Esophagus muscularis mucosa (tissue), 4 donors: ENCODE data around the gene MAML3. TPM values are rescaled to one million over a fixed set of nuclear protein-coding genes. Genes with fewer than 3 reads are reported as not detected.

Experiments
- DNase-seq: peaks from one replicate; pipeline ENCODE4 v3.0.0-alpha.2; 2017; ENCODE audit errors: extremely low spot score
- H3K27ac ChIP-seq, 4 donors: fragments of 200-600 bp; sonication (generic); replicated peaks in 1 of 4; 1 replicate in 3 of 4; 2 replicates in 1 of 4; pipeline ENCODE4 v1.5.1; 2016 to 2019; ENCODE audit warnings: mild to moderate bottlenecking in 1 of 4
- H3K27me3 ChIP-seq, 4 donors: fragments of 200-600 bp; sonication (generic); one replicate each; pipeline versions ENCODE4 v1.5.1 to v1.6.0; 2016 to 2019
- H3K36me3 ChIP-seq, 4 donors: fragments of 200-600 bp; sonication (generic); one replicate each; pipeline ENCODE4 v1.5.1; 2016 to 2019
- H3K4me1 ChIP-seq, 4 donors: fragments of 200-600 bp; sonication (generic); one replicate each; pipeline ENCODE4 v1.5.1; 2016 to 2019
- H3K4me3 ChIP-seq, 4 donors: fragments of 200-600 bp; sonication (generic); 1 replicate in 2 of 4; 2 replicates in 2 of 4; pipeline ENCODE4 v1.5.1; 2016 to 2019; ENCODE audit warnings: mild to moderate bottlenecking in 4 of 4, moderate library complexity in 1 of 4
- H3K9me3 ChIP-seq, 4 donors: fragments of 200-600 bp; sonication (generic); 1 replicate in 3 of 4; 2 replicates in 1 of 4; pipeline ENCODE4 v1.5.1; 2016 to 2019
- CTCF ChIP-seq, 3 experiments: fragments of 200-600 bp in 2 of 3; fragments of 450-650 bp in 1 of 3; sonication (generic) in 2 of 3; IDR thresholded peaks; one replicate each; pipeline ENCODE4 v1.5.1; 2017 to 2019; ENCODE audit warnings: antibody characterized with exemption in 3 of 3, mild to moderate bottlenecking in 2 of 3, moderate library complexity in 1 of 3
- EP300 ChIP-seq: sonication (generic); formaldehyde crosslinking; IDR thresholded peaks from one replicate; pipeline ENCODE4 v1.6.1; 2017; ENCODE audit warnings: antibody characterized with exemption
- POLR2A ChIP-seq: fragments of 450-650 bp; IDR thresholded peaks from one replicate; pipeline ENCODE4 v1.6.1; 2017; ENCODE audit warnings: antibody characterized with exemption, moderate library complexity, mild to moderate bottlenecking, low read depth
- POLR2AphosphoS5 ChIP-seq, 2 donors: sonication (generic); formaldehyde crosslinking; IDR thresholded peaks; one replicate each; pipeline ENCODE4 v1.6.1; 2017; ENCODE audit warnings: antibody characterized with exemption in 2 of 2
- WGBS: methylation state at CpG from one replicate; pipeline ENCODE4 v1.1.5; 2018; 5-methylcytosine and 5-hydroxymethylcytosine counted together
- intact Hi-C: fragments of 100-400 bp; cut with DNase I; formaldehyde crosslinking; loops from one replicate; pipeline ENCODE4 v1.15.1; 2023
- total RNA-seq, 4 donors: library from RNA; depleted of rRNA; stranded (reverse); fragments of >200 nt; gene quantifications; one replicate each; pipeline versions ENCODE4 v1.1.0 to v1.2.1, GENCODE V29; 2016

MAML3 gene
- total RNA-seq, 4 donors from 2014 or later: 5.0 to 8.7 (median 7.1) TPM

GRCh38 chr4:139807483-139807882 is 346.5 kb downstream of the MAML3 start:
- TF ChIP-seq EP300 (no peak), POLR2AphosphoS5 (IDR thresholded peaks at IDR 0.05) (no peak), POLR2A (no peak), CTCF (IDR thresholded peaks at IDR 0.05) (no peak)
- Histone ChIP-seq H3K36me3 (no peaks in the 10 kb centered on the region), H3K9me3 (peaks cover 0 to 9% (median 4%) of the 10 kb centered on the region in 4 donors), H3K4me3 (no peak overlapping the region), H3K27me3 (no peaks in the 10 kb centered on the region), H3K27ac (no peak overlapping the region), H3K4me1 (peaks cover 19 to 26% (median 22%) of the 10 kb centered on the region in 4 donors)
- peak; percentile 37 for DNase-seq
- intact Hi-C loops: no loop called here
- 98% methylated on average over 4 of the region's 4 CpGs for WGBS

- H3K9me3 ChIP-seq: peaks cover 0 to 9% (median 4%) of the 10 kb centered on the region in 4 donors
- H3K27me3 ChIP-seq: no peaks in the 10 kb centered on the region
- WGBS: 54% methylated on average over 4 of the region's 4 CpGs
- TF ChIP-seq CTCF (IDR thresholded peaks at IDR 0.05) (no peak), POLR2A (no peak), EP300 (no peak), POLR2AphosphoS5 (IDR thresholded peaks at IDR 0.05) (no peak)
- H3K4me3 ChIP-seq: no peak overlapping the region
- no peak for DNase-seq
- H3K27ac ChIP-seq: no peak overlapping the region
- H3K4me1 ChIP-seq: peaks cover 19 to 26% (median 22%) of the 10 kb centered on the region in 4 donors
- intact Hi-C loops: no loop called here
- H3K36me3 ChIP-seq: no peaks in the 10 kb centered on the region
These were observed 347.1 kb downstream of the MAML3 start for GRCh38 chr4:139806929-139807328.

GRCh38 chr4:139802931-139803330 is 351.1 kb downstream of the MAML3 start:
- Histone ChIP-seq H3K4me3 (no peak overlapping the region), H3K36me3 (no peaks in the 10 kb centered on the region), H3K27me3 (no peaks in the 10 kb centered on the region), H3K4me1 (peaks cover 3 to 16% (median 11%) of the 10 kb centered on the region in 4 donors), H3K9me3 (no peaks in the 10 kb centered on the region), H3K27ac (no peak overlapping the region)
- intact Hi-C loops: no loop called here
- 83% methylated on average over 2 of the region's 2 CpGs for WGBS
- peak; percentile 29 for DNase-seq
- TF ChIP-seq EP300: no peak
- TF ChIP-seq CTCF (IDR thresholded peaks at IDR 0.05): no peak
- no peak for TF ChIP-seq POLR2AphosphoS5 (IDR thresholded peaks at IDR 0.05)
- no peak for TF ChIP-seq POLR2A

- Histone ChIP-seq H3K27me3 (no peaks in the 10 kb centered on the region), H3K9me3 (no peaks in the 10 kb centered on the region), H3K36me3 (no peaks in the 10 kb centered on the region), H3K4me1 (peaks cover 3 to 12% (median 9%) of the 10 kb centered on the region in 4 donors), H3K27ac (no peak overlapping the region), H3K4me3 (no peak overlapping the region)
- WGBS: 88% methylated on average over 1 of the region's 1 CpG
- intact Hi-C loops: no loop called here
- no peak for TF ChIP-seq POLR2A
- no peak for TF ChIP-seq CTCF (IDR thresholded peaks at IDR 0.05)
- no peak for TF ChIP-seq POLR2AphosphoS5 (IDR thresholded peaks at IDR 0.05)
- TF ChIP-seq EP300: no peak
- DNase-seq: no peak
These were observed 351.5 kb downstream of the MAML3 start for GRCh38 chr4:139802488-139802887.

- no peak overlapping the region for H3K27ac ChIP-seq
- WGBS: 96% methylated on average over 6 of the region's 6 CpGs
- peaks cover 2 to 9% (median 8%) of the 10 kb centered on the region in 4 donors for H3K4me1 ChIP-seq
- intact Hi-C loops: no loop called here
- TF ChIP-seq EP300 (no peak), POLR2AphosphoS5 (IDR thresholded peaks at IDR 0.05) (no peak)
- no peak for DNase-seq
- no peaks in the 10 kb centered on the region for H3K27me3 ChIP-seq
- H3K36me3 ChIP-seq: no peaks in the 10 kb centered on the region
- H3K4me3 ChIP-seq: no peak overlapping the region
- no peaks in the 10 kb centered on the region for H3K9me3 ChIP-seq
These were observed 352.1 kb downstream of the MAML3 start for GRCh38 chr4:139801895-139802294.
